T-helper 9 cell (primary cell): Measurements from ENCODE around the gene CTNNAL1.
"Not testable (repeated sequence)": the region's sequence is repeated elsewhere in the genome, so short reads cannot be mapped to it uniquely, and the experiment has no call there.

ENCODE experiments used
- DNase-seq: peaks from one replicate; pipeline ENCODE4 v3.0.0-alpha.2; 2020
- total RNA-seq, 2 donors: gene quantifications; one replicate each; lab custom pipeline; 2026; lab: John Stamatoyannopoulos, UW

Gene CTNNAL1, protein sequence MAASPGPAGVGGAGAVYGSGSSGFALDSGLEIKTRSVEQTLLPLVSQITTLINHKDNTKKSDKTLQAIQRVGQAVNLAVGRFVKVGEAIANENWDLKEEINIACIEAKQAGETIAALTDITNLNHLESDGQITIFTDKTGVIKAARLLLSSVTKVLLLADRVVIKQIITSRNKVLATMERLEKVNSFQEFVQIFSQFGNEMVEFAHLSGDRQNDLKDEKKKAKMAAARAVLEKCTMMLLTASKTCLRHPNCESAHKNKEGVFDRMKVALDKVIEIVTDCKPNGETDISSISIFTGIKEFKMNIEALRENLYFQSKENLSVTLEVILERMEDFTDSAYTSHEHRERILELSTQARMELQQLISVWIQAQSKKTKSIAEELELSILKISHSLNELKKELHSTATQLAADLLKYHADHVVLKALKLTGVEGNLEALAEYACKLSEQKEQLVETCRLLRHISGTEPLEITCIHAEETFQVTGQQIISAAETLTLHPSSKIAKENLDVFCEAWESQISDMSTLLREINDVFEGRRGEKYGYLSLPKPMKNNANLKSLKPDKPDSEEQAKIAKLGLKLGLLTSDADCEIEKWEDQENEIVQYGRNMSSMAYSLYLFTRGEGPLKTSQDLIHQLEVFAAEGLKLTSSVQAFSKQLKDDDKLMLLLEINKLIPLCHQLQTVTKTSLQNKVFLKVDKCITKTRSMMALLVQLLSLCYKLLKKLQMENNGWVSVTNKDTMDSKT
- total RNA-seq, result 8.4 to 42.4 reads per million in 2 donors

- DNase-seq, result peak; percentile 88
These were observed at the start of gene CTNNAL1 for GRCh38 chr9:109012876-109013678. Gene CTNNAL1, minus strand, starts transcription at chr9:109013499. Its CDS starts 57 bp downstream, at chr9:109013442.

DNA sequence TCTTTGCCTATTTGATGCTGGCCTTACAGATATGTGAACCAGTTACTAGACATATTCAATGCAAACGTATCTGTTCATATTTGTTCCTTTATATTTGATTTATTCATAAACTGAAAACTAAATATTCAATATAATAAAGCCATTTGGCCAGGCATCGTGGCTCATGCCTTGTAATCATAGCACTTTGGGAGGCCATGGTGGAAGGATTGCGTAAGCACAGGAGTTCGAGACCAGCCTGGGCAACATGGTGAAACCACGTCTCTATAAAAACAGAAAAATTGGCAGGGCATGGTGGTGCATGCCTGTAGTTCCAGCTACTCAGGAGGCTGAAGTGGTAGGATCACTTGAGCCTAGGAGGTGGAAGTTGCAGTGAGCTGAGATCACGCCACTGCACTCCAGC lies 49.2 kb upstream of the CTNNAL1 start:
- no peak for DNase-seq

DNA sequence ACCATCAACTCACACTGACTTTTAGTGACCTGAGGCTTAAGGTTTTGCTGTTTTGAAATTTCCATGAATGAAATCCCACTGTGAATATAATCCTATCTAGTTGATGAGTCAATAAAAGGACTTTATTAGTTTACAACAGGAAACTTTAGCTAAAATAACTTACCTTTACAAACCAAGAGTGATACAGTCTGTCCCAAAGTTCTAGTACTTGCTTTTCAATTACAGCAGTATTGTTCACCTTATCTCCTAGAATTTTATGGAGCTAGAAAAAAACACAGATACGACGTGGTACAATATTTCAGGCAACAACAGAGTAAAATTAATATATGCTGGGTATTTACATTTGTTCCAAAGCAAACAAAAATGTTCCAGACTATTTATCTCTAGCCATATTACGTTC lies 46.9 kb upstream of the CTNNAL1 start:
- no peak for DNase-seq

DNA sequence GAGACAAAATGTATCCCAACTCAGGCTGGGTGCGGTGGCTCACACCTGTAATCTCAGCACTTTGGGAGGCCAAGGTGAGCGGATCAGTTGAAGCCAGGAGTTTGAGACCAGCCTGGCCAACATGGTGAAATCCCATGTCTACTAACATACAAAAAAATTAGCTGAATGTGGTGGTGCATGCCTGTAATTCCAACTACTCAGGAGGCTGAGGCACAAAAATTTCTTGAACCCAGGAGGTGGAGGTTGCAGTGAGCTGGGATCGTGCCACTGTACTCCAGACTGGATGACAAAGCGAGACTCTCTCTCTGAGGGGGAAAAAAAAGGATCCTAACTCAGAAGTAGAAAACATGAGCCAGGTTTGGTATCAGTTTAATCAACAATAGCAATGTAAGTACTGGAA lies 39.8 kb upstream of the CTNNAL1 start:
- DNase-seq, result not testable (repeated sequence)

DNA sequence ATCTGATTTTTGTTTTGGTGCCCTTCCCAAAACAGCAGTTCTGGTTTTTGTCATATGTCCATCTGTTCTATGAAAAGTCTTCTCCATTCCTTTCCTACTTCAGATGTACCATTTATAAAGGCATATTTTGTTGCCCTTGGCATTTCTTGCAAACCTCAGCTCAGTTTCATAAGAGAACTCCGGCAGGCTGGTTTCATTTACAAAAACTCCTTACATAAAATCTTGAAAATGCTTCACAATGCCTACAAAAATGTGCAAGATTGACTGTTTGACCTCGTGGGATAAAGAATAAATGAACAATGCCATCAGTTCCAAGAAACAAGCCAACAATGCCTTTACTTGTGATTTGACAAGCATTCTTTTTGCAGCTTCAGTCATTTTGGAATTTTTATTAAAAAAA lies 39.1 kb upstream of the CTNNAL1 start:
- DNase-seq, result no peak

- DNase-seq, result no peak
These were observed 38.4 kb upstream of the CTNNAL1 start for GRCh38 chr9:109051733-109052132.

DNA sequence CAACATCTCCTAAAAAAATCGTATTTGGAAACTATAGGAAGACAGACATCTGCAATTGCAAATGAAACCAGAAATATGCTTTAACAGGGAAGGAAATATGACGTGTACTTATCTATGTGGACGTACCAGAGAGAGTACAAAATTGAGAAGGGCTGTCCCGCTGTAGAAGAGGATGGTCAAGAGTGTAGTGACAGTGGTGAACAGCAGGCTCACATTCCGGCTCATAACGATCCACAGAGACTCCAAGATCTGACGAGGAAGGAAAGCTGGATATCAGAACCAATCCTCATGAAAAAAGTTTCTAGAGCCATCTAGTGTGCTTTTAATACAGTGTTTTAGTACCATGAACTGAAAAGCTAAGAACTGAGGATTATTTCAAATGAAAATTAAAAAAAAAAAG lies 37.1 kb upstream of the CTNNAL1 start:
- no peak for DNase-seq

GRCh38 chr9:109048822-109049221 lies 35.5 kb upstream of the CTNNAL1 start:
- DNase-seq, result no peak

- DNase-seq, result no peak
These were observed 34.0 kb upstream of the CTNNAL1 start for GRCh38 chr9:109047259-109047658.

DNA sequence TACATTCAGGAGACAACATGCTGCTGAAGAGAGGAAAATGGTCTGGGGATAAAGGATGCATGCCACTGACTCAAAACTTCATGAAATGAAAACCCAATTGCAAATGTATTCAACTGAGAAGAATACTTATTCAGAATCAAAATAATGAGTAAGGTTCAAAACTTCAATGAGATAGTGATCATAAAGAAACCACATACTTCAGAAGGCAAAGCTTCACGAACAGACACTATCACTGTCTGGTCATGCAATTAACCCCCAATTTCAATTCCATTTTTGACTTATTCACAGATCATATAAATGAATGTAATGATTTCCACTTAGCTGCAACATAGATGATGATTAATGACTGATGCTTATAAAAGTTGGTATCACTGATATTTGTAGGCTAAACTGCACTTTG lies 33.0 kb upstream of the CTNNAL1 start:
- DNase-seq, result no peak

DNA sequence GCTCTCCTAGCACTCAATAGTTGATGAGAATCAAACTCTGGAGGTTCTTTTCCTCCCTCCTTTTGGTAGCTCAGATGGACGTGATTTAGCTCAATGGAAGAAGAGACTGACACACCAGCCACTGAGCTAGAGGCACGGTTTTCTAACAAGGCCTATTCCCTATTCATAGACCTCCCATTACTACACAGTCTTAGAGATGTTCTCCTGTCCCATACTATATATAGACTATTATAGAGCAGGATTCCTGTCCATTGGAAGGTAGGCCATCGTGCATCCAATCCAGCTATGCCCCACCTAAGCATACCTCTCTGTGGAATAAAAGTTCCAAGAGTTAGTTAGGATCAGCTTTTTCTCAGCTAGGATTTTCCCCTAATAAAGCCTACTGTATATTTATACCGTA lies 30.3 kb upstream of the CTNNAL1 start:
- DNase-seq, result no peak

DNA sequence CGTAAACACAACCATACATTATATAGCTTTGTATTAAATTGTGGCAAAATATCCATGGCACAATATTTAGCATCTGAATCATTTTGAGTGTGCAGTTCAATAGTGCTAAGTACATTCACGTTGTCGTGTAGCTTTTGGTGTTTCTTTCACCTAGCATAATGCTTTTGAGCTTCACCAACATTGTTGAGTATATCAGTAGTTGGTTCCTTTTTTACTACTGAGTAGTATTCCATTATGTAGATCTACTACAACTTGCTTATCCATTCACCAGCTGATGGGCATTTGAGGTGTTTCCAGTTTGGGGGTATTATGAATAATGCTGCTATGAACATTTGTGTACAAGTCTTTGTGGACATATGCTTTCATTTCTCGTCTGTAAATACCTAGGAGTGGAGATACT lies 27.3 kb upstream of the CTNNAL1 start:
- DNase-seq, result no peak

DNA sequence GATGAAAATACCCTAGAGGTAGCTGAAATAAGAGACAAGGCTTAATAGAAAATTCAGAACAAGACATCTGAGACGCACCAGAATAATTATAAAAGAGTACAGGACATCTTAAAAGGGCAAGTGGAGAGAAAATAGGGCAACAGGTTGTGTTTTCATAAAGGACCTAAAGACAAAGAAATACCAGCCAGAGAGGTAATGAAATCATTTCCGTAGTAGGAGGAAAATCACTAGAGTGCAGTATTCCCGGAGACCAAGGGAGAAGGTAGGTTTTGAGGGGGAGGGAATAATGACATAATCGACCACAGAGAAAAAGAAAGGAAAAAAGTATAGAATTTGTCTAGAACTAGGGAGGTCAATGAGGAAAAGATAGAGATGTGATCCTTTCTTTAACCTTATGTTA lies 26.2 kb upstream of the CTNNAL1 start:
- no peak for DNase-seq

GRCh38 chr9:109037946-109038715 lies 24.8 kb upstream of the CTNNAL1 start:
- no peak for DNase-seq

GRCh38 chr9:109036744-109037680 lies 23.7 kb upstream of the CTNNAL1 start:
- no peak for DNase-seq

DNA sequence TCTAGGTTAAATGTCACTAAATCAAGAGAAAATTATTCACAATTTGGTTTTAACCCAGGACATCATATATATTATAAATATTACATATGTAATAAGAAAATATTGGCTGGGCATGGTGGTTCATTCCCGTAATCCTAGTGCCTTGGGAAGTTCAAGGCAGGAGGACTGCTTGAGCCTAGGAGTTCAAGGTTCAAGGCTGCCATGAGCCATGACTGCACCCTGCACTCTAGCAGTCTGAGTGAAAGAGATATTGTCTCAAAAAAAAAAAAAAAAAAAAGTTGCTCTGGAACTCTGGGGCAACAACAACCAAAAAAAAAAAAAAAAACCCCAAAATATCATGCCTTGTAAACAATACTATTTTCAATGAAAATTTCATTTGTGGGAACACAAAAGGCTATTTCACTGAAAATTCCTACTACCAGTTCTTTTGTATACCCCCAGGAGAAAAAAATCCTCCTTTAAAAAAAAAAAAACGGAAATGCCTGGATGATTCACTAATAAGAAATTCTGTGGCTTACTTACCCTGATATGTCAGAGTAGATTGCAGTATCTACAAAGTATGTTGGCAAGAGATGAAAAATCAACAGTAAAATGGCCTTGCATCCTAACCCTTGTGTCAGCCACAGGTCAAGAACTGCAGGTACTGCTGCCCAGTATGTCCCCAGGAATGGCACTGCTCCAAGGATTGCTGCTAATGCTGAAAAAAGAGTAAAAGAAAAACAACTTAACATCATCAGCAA lies 22.6 kb upstream of the CTNNAL1 start:
- no peak for DNase-seq

- DNase-seq, result no peak
These were observed 20.8 kb upstream of the CTNNAL1 start for GRCh38 chr9:109033941-109034700.

GRCh38 chr9:109031241-109031640 lies 17.9 kb upstream of the CTNNAL1 start:
- DNase-seq, result no peak

DNA sequence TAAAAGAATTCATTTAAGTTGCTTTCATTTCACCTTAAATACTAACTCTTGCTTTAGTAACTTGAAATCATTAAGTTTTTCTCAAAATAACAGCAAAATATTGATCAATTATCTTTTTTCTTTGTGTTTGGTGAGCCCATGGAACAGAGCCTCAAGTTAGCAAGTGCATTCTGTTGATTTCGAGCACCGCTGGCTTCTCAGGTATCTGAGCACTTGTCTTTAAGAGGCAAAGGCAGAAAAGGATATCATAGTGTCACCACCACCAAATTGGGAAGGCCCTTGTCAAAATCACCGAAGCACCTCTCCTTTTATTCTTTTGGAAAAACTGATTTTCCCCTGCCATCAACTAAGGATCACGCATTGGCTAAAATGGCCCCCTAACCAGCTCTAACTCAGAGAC lies 17.1 kb upstream of the CTNNAL1 start:
- DNase-seq, result no peak

GRCh38 chr9:109028457-109028856 lies 15.2 kb upstream of the CTNNAL1 start:
- no peak for DNase-seq
